K562 (cell line): ENCODE measurements around the gene ROBO1. TPM values are rescaled to one million over a fixed set of nuclear protein-coding genes. Genes with fewer than 3 reads are reported as not detected.

Experiments used
- ESRRA ChIP-seq: fragments of 450-650 bp; IDR thresholded peaks from 2 replicates; pipeline ENCODE4 v1.6.1; 2014; ENCODE audit warnings: low read depth, mild to moderate bottlenecking, moderate library complexity, borderline replicate concordance
- KLF10 ChIP-seq: fragments of 250-450 bp; sonication (Bioruptor Pico); IDR thresholded peaks from 2 replicates; pipeline ENCODE4 v1.6.1; 2021; ENCODE audit warnings: matching md5 sums
- NR2C1 ChIP-seq, 2 experiments: fragments of 450-650 bp; IDR thresholded peaks; 2 replicates each; pipeline ENCODE4 v1.6.1; 2017; ENCODE audit warnings: mild to moderate bottlenecking in 2 of 2, antibody characterized with exemption in 1 of 2, inconsistent platforms in 1 of 2, missing compliant biosample characterization in 1 of 2, missing genetic modification characterization in 1 of 2
- RHOXF2B ChIP-seq: fragments of 250-450 bp; sonication (Bioruptor Pico); conservative IDR thresholded peaks from 2 replicates; pipeline ENCODE4 v1.5.1; 2021
- SMAD1 ChIP-seq: fragments of 150-350 bp; IDR thresholded peaks from 2 replicates; pipeline ENCODE4 v1.6.1; 2014; ENCODE audit warnings: low read length, low read depth; ENCODE audit not compliant: partially characterized antibody
- ZNF143 ChIP-seq: sonication (generic); formaldehyde crosslinking; IDR thresholded peaks from 2 replicates; pipeline ENCODE4 v1.9.0; 2022; ENCODE audit warnings: mild to moderate bottlenecking, missing genetic modification reagents
- polyA plus RNA-seq, 8 experiments: library from polyadenylated mRNA; depleted of rRNA in 4 of 8; stranded (reverse) in 5 of 8; unstranded in 3 of 8; fragments of >200 nt; fragmentation: Nextera tagmentation in 2 of 8; fragmentation: Illumina TruSeq in 1 of 8; extraction: Ambion mirVana in 2 of 8; extraction: Trizol in 1 of 8; gene quantifications; 2 replicates each; pipeline versions ENCODE4 v1.2.1 to v1.2.3, GENCODE V29; 2011 to 2014; ENCODE audit warnings: inconsistent platforms in 1 of 8, missing spikeins in 1 of 8
- total RNA-seq, 7 experiments: library from RNA; depleted of rRNA in 6 of 7; stranded (reverse); fragments of >200 nt in 6 of 7; fragmentation: Illumina TruSeq in 2 of 7; extraction: Trizol in 2 of 7; gene quantifications; 2 replicates each; pipeline versions ENCODE4 v1.2.1 to v1.2.3, GENCODE V29; 2011 to 2021; ENCODE audit warnings: low replicate concordance in 1 of 7
- TF ChIP-seq, protein P1 (sequence below): fragments of 250-450 bp; sonication (Bioruptor Pico); IDR thresholded peaks from 2 replicates; pipeline ENCODE4 v1.4.0; 2020

The ROBO1 gene
- total and polyA plus RNA-seq, 9 of the 15 experiments (the other 6 are each of a cell fraction or from before 2014, with no cell fraction given): 0.01 to 0.53 (median 0.17) TPM; not detected in 5

DNA sequence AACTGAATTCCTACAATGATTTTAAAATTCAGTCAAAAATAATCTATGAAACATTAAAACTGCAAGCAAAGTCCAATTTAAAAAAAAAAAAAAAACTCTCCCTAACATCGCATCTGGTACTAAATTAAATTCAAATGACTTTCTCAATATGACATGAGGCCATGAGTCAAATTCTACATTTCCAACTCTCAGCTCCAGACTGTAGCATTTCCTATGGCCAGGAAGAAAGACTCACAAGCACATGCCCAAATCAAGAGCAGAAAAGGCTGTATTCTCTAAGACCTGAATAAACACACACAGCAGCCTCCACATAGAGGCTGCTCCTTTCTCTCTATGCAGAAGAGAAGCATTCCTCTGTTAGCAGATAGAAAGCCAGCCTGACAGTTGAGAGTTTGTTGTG, 729.2 kb downstream of the ROBO1 start (continued):
- TF ChIP-seq, protein P1, sequence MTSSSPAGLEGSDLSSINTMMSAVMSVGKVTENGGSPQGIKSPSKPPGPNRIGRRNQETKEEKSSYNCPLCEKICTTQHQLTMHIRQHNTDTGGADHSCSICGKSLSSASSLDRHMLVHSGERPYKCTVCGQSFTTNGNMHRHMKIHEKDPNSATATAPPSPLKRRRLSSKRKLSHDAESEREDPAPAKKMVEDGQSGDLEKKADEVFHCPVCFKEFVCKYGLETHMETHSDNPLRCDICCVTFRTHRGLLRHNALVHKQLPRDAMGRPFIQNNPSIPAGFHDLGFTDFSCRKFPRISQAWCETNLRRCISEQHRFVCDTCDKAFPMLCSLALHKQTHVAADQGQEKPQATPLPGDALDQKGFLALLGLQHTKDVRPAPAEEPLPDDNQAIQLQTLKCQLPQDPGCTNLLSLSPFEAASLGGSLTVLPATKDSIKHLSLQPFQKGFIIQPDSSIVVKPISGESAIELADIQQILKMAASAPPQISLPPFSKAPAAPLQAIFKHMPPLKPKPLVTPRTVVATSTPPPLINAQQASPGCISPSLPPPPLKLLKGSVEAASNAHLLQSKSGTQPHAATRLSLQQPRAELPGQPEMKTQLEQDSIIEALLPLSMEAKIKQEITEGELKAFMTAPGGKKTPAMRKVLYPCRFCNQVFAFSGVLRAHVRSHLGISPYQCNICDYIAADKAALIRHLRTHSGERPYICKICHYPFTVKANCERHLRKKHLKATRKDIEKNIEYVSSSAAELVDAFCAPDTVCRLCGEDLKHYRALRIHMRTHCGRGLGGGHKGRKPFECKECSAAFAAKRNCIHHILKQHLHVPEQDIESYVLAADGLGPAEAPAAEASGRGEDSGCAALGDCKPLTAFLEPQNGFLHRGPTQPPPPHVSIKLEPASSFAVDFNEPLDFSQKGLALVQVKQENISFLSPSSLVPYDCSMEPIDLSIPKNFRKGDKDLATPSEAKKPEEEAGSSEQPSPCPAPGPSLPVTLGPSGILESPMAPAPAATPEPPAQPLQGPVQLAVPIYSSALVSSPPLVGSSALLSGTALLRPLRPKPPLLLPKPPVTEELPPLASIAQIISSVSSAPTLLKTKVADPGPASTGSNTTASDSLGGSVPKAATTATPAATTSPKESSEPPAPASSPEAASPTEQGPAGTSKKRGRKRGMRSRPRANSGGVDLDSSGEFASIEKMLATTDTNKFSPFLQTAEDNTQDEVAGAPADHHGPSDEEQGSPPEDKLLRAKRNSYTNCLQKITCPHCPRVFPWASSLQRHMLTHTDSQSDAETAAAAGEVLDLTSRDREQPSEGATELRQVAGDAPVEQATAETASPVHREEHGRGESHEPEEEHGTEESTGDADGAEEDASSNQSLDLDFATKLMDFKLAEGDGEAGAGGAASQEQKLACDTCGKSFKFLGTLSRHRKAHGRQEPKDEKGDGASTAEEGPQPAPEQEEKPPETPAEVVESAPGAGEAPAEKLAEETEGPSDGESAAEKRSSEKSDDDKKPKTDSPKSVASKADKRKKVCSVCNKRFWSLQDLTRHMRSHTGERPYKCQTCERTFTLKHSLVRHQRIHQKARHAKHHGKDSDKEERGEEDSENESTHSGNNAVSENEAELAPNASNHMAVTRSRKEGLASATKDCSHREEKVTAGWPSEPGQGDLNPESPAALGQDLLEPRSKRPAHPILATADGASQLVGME (CRISPR knock-in tag): no peak
- TF ChIP-seq ZNF143 (CRISPR knock-in tag) (no peak), NR2C1 (IDR thresholded peaks at IDR 0.05) (no peak), NR2C1 (tag; IDR thresholded peaks at IDR 0.05) (no peak), ESRRA (no peak), RHOXF2B (CRISPR knock-in tag) (no peak), KLF10 (CRISPR knock-in tag) (no peak), SMAD1 (no peak)
